Pons (tissue), 1 donor: ENCODE data around the gene TECPR2.
"Not testable (repeated sequence)": the region's sequence is repeated elsewhere in the genome, so short reads cannot be mapped to it uniquely, and the experiment has no call there.

Experiments
- DNase-seq: peaks from one replicate; pipeline ENCODE4 v3.0.0-alpha.2; 2016; ENCODE audit warnings: low spot score

The TECPR2 gene, protein sequence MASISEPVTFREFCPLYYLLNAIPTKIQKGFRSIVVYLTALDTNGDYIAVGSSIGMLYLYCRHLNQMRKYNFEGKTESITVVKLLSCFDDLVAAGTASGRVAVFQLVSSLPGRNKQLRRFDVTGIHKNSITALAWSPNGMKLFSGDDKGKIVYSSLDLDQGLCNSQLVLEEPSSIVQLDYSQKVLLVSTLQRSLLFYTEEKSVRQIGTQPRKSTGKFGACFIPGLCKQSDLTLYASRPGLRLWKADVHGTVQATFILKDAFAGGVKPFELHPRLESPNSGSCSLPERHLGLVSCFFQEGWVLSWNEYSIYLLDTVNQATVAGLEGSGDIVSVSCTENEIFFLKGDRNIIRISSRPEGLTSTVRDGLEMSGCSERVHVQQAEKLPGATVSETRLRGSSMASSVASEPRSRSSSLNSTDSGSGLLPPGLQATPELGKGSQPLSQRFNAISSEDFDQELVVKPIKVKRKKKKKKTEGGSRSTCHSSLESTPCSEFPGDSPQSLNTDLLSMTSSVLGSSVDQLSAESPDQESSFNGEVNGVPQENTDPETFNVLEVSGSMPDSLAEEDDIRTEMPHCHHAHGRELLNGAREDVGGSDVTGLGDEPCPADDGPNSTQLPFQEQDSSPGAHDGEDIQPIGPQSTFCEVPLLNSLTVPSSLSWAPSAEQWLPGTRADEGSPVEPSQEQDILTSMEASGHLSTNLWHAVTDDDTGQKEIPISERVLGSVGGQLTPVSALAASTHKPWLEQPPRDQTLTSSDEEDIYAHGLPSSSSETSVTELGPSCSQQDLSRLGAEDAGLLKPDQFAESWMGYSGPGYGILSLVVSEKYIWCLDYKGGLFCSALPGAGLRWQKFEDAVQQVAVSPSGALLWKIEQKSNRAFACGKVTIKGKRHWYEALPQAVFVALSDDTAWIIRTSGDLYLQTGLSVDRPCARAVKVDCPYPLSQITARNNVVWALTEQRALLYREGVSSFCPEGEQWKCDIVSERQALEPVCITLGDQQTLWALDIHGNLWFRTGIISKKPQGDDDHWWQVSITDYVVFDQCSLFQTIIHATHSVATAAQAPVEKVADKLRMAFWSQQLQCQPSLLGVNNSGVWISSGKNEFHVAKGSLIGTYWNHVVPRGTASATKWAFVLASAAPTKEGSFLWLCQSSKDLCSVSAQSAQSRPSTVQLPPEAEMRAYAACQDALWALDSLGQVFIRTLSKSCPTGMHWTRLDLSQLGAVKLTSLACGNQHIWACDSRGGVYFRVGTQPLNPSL (N-terminal part only)

DNA sequence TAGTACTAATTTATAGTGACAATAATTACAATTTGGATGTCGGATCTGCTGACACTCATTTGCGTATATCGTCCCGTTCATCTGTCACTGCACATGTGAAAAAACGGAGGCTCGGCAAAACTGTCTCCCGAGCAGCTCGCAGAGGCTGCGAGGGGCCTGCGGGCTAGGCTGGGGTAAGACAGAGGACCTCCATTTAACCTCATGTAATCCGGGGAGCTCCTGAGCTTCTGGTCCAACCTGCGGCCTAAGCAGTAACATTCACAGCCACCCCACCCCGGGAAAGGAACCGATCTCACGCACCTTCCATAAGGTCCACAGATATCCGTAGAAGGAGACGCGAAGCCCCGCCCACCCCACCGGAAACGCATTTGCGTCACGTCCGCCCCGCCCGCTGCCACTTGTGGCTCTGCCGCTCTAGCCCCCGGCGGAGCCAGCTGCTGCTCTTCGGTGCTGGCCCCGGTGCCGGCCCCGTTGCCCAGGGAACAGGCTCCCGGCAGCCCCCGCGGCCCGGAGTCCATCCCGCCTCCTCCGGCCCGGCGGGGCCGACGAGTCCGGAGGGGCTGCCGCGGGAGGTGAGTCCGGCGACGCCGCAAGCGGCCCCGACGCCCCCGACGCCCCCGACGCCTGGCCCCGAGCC is at the start of gene TECPR2, which contains the start of gene CINP:
TSS of gene TECPR2 (plus strand) at position 397 of the 637 bp plus-strand sequence. CDS start 13,781 bp downstream, outside the sequence.
TSS of gene CINP (minus strand) at position 346 of the 637 bp plus-strand sequence. CDS start at position 307, 39 bp downstream.
- peak; percentile 95 for DNase-seq

DNA sequence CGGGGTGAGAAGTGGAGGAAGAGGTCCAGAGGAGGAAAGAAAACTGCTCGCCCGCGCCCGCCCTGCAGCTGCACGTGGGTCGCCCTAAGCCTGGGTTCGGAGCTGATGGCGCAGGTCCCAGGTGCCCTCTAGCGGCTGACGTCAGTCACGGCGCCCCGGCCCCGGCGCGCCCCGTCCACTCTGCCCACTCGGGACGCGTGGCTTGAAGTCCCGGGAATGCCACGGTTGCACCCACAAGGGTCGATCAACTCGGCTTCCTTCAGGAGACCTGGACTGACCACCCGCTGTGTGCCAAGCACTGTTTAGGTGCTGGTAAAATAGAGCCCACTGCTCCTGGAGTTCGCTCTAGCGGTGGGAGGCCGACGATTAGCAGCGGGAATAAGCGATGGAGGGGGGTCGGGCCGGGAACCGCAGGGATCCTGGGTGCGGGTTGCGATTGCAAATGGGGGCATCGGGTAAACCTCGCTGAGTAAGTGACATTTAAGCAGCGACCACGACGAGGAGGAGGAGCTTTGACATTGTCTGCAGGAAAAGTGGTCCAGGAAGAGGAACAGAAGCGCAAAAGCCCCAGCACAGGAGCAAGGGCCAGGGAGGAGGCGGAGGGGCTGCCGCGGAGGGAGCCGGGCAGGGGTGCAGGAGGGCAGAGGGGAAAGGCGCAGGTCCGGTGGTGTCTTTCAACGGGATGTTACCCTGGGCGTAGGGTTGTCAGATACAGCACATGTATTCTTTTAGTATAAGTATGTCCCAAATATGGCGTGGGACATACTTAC is 48.3 kb upstream of the TECPR2 start:
- DNase-seq = peak; percentile 86

DNA sequence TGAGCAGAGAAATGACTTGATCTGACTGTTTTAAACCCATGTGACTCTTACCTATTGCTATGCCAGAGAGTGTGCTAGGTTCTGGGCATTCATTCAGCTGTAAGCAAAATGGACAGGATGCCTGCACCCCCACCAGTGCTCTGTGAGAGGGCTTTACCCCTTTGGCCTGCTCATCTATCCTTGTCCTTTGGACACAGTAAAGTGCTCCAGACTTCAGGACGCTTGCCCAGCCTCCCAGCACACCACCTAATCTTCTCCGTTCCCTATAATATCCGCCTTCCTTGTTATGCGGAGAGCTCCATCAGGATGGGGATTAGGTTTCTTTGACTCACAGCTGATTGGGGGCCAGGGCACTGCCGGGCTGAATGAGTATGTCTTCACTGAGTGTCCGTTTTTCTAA is 47.6 kb upstream of the TECPR2 start:
- DNase-seq = peak; percentile 38

DNA sequence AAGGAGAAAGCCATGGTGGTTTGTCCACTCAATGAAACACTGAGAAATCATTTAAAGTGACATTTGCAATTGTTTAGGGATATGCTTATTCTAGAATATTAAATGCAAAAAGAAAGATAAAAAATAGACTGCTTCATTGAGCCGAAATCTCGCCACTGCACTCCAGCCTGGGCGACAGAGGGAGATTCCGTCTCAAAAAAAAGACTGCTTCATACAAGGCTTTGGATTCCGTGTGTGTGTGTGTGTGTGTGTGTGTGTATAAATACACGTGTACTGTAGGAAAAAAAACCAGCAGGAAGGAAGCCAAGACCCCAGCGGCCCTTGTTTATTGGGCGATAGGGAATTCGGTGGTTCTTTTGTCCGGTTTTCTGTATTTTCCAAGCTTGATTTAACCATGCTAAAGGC is 46.4 kb upstream of the TECPR2 start:
- no peak for DNase-seq

DNA sequence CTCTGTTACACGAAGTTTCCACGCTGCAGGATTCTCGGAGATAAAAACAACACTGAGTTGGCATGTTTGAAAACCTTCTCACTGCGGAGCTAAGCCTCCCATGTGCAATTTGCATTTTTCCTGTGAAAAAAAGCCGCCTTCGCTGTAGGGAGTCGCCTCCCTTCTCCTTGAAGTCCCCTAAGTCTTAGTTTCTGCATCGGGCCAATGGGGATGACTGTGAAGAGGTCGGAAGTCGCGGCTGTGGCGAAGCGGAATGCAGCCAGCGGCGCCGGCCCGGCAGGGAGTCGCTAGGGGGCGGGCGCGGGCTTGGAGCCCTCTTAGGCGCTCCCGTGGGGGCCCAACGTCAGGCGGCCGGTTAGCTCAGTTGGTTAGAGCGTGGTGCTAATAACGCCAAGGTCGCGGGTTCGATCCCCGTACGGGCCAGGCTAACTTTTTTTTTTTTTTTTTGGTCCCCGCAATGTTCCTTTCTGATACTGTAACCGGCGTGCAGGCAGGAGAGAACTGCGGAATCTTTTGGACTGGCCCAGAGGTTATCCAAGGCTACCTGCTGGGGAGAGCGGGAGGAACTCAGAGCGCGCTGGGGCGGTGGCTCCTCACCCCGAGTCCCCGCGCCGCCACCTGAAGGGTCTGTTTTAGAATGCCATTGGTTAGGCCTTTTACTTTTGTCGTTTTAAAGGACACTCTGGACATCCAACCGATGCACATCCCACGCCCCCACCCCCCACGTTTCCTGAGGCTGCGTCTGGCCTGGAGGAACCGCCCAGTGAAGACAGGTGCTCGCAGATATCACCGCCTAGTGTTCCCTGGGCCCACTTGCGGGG is 45.8 kb upstream of the TECPR2 start:
- DNase-seq = peak; percentile 91

DNA sequence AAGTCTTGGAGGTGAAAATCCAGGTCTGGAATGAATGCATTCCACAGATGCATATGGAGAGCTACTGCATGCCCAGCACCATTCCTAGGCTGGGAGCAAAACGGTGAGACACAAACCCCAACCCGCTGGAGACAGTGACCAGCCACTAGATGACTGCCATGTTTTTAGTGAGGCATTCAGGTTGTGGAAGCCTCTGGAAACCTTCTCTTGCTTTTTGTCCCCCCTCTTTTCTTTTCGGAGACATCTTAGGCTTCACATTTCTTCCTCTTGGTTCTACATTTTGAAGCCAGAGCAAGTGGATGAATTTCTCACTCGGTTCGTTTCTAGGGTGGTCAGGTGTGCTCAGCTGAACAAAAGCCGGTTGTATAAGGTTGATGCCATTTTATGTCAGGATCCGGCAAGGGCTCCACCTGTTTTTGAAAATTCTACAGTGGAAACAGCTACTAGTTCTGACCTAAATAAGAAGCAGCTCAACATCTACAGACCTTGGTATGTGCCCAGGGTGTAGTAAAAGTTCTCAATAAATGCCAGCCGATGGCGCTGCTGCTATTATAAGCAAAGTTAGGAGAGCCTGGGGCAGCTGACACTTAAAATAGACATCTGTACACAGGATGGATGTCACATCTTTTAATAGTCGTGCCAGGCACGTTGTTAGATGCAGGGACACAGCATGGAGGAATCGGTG is 45.0 kb upstream of the TECPR2 start:
- DNase-seq = peak; percentile 74

DNA sequence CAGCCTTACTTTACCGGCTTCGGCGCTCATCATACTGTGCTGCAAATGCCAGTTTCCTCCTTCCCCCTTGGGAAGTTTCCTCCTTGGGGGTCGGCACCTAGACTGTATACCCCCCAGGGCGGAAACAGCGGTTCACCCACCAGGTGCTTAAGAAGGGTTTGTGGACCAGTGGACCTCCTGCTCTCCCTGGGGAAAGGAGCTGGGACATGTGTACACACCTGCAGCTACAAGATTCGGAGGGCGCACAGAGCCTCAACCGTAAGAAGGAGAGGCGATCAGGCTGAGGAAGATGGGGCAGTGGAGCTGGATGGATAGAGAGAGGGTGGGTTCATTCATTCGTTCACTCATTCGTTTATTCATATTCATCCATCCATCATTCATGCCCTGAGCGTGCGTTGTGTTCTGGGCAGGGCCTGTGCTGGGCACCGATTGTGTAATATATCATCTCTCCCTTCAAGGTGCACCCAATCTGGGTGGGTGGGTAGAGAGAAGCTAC is 43.9 kb upstream of the TECPR2 start:
- no peak for DNase-seq

DNA sequence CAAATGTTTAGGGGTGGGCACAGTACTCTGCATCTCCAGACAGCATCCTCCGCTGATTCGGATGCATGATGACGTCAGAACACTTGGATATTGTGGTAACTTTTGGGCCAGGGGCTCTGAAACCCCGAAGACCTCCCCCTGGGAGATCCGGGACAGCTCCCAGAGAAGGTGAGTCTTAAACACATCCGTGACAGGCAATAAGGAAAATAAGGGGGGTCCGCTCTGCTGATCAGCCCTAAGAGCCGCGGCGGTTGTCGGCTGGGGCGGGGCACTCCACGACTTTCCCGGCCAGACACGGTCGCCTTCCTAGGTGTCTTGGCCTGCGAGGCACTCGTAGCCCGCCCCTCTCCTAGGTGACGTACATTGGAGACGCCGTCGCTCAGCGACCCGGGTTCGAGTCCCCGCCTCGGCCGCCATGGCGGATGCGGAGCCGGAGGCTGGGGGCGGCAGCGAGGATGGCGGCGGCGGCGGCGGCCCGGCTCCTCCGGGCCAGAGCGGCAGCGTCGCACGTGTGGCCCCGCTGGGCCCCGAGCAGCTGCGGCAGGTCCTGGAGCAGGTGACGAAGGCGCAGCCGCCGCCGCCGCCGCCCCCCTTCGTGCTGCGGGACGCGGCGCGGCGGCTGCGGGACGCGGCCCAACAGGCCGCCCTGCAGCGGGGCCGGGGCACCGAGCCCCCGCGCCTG is 43.2 kb upstream of the TECPR2 start, which contains the start of gene ZNF839:
TSS of gene ZNF839 (plus strand) at position 396 of the 682 bp plus-strand sequence. CDS start at position 416, 20 bp downstream.
- peak; percentile 87 for DNase-seq

DNA sequence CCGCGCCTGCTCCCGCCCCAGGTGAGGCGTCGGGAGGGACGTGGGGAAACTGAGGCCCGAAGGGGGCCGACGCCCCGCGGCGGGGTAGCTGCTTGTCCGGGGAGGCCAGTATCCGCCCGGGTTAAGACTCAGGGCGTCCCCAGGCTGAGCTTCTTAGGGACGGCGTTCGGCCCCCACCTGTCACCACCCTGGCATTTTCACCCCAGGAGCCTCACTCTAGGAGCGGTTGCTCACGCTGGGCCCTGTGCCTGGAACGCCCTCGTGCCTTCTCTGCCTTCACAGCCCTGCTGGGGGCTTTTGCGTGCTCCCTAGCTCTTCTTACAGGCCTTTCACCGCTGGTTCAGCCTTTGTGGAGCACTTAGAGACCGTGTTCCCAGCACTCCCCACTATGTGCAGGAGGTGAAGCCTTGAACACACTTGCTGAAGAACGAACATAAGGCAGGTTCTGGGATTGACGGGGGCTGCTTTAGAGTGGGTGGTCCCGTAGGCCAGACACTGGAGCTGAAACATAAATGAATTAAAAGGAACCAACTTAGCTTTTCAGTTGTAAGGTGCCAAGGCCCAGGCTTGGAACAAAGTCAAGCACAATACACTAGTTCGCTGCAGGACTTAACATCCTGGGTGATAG is 42.6 kb upstream of the TECPR2 start:
- peak; percentile 49 for DNase-seq

DNA sequence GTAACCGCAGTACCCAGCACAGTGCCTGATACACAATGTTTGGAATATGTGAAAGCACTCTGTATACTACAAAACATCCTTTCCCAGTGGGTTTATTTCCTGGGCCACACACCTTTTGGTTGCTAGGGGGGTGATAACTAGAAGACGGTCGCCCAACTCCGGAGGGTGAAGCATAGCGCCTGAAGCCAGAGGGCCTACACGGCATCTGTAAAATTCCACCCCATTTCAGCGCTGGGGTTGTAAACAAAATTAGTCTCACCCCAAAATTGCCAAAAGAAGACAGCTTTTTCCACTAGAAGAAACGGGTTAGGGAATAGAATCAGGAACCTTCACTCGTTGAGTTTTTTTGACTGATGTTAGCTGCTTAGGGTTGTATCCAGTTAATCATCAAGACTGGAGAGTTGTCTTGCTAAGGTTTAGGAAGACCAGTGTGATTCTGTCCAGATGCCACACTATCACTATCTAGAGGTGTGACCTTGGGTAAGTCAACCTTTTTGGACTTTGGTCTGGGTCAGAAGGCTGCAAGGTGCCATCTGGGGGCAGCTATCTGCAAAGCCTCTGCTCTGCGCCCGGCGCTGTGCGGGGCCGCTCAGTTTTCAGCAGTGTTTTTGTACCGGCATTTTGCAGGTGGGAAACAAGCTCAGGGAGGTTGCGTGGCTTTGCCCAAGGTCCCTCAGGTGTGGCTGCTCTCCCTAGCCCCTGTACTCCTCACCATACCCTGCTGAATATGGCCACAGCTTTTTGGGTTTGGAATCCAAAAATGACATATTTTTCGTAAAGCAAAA is 41.9 kb upstream of the TECPR2 start:
- DNase-seq = no peak

DNA sequence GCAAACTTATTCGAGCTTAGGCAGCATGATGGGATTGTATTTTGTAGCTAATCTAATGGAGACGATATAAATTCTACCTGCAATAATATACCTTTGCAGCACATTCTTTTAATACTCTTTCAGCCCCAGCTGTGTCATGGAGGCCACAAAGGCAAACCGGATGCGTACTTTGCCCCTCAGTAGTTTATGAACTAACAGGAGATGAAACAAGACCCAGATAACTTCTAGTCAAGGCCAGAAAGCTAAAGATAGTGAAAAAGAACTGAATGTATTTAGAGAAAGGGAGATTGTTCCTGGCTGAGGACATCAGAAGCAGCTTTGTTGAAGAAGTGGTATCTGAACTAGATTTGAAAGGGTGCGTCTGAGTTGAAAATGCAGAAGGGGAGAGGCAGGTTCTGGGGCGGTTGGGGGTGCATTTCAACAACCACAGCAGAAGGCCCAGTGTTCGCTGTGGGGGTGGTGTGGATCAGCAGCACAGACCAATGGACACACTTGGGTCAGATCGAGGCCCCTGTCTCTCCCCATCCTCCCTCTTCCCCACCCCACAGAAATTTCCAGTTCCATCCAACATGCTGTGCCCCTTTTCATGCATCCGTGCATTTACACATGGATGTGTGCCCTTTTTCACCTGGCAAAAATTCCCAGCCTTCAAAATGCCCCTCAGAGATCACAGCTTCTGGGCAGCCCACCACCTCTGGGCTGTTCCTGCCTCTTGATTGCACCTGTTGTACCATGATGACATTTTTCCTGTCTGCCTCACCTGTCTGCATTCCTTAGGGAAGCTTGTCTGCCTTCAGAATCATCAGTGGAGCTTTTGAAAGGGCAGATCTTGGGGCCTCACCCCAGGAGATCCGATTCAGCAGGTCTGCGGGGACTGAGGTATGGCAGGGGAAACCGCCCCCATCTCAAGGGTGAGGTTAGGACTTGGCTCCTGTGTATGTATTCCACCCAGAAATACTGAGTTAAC is 41.0 kb upstream of the TECPR2 start:
- DNase-seq = no peak

DNA sequence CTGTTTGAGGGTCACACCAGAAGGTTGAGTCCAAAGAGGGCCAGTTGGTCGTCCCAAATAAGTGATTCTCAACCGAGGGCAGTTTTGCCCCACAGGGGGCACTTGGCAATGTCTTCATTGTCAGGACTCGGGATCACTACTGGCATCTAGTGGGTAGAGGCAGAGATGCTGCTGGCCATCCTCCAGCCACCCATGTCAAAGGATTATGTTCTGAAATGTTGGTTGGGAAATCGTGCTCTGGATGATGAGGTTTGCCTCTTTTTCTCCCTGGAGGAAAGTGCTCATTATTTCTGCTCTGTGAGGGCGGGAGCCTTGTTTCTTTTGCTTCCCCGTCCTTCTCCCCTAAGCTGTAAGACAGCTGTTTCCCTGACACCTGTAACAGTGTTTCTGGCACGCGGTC is 39.6 kb upstream of the TECPR2 start:
- DNase-seq = peak; percentile 82

DNA sequence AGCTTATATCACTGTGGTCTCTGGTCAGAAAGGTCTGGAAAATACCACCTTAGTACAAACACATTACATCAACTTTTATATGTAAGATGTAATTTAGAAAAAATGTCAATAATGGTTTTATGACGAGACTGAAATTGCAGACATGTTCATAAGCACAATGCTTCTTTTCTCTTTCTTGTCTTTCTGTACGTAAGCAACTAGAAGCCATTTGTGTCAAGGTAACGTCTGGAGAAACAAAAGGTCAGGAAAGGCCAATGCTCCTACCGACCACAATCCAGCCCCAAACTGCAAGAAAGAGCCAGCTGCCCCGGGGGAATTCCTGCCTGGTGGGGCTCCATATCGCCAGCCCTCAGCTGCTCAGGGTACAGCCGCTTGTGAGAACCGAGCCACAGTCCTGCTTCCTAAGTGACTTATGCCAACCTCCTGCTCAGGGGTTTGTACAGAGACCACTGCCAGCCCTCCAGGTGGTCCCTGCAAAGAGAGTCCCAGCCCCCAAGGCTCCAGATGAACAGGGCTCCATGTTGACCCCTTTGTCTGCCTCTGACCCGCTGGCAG is 36.9 kb upstream of the TECPR2 start:
- no peak for DNase-seq

DNA sequence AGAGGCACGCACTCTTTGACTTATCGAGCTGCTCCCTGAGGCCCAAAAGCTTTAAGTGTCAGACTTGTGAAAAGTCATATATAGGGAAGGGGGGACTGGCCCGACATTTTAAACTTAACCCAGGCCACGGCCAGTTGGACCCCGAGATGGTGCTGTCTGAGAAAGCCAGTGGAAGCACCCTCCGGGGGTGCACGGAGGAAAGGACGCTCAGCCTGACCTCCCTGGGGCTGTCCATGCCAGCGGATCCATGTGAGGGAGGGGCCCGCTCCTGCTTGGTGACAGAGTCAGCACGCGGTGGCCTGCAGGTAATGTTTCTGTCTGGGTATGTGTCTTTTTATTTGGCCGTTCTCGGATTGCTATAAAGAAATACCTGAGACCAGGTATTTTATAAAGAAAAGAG is 36.2 kb upstream of the TECPR2 start:
- DNase-seq = no peak

DNA sequence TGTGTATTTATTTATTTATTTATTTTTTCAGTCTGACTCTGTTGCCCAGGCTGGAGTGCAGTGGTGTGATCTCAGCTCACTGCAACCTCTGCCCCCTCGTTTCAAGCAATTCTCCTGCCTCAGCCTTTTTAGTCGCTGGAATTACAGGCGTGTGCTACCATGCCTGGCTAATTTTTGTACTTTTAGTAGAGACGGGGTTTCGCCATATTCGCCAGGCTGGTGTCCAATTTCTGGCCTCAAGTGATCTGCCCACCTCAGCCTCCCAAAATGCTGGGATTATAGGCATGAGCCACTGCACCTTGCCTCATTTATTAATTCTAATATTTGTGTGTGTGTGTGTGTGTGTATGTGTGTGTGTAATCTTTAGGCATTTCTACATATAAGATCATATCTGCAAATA is 33.4 kb upstream of the TECPR2 start:
- DNase-seq = not testable (repeated sequence)
